Measurements from ENCODE around the gene ITLN2.

DNA sequence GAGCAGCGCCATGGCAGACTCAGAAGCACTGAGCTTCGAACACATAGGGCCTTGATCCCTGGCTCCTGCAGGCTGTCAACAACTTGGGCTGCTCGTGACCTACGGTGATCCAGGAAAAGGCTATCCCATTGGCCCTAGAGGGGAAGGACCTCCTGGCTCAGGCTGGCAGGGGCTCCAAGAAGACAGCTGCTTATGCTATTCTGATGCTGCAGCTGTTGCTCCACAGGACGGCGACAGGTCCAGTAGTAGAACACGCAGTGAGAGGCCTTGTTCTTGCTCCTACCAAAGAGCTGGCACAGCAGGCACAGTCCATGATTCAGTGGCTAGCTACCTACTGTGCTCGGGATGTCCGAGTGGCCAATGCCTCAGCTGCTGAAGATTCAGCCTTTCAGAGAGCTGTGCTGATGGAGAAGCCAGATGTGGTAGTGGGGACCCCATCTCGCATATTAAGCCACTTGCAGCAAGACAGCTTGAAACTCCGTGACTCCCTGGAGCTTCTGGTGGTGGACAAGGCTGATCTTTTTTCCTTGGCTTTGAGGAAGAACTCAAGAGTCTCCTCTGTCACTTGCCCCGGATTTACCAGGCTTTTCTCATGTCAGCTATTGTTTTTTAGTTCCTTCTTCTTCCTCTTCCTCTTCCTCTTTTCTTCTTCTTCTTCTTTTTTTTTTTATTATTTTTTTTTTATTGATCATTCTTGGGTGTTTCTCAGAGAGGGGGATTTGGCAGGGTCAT, 18.9 kb downstream of the ITLN2 start:
- TF ChIP-seq FOXP2 (optimal IDR thresholded peaks at IDR 0.05; ENCODE audit: borderline replicate concordance, extremely low read depth, extremely low read length, insufficient read depth): no peak
- no peak for TF ChIP-seq POLR2AphosphoS5 (IDR thresholded peaks at IDR 0.05; ENCODE audit: low read depth, low read length)
- TF ChIP-seq TAF1 (IDR thresholded peaks at IDR 0.05; ENCODE audit: borderline replicate concordance, insufficient read depth, low read length): no peak
- TF ChIP-seq REST (IDR thresholded peaks at IDR 0.05; ENCODE audit: insufficient read depth in 1 of 2, low read depth in 2 of 2, low read length in 2 of 2): no peak
